Left hindlimb (tissue), 1 donor: ENCODE results near the gene RAB11FIP3.
"Not testable (repeated sequence)": the region's sequence is repeated elsewhere in the genome, so short reads cannot be mapped to it uniquely, and the experiment has no call there.

Experiments used
- DNase-seq: peaks from one replicate; pipeline ENCODE4 v3.0.0-alpha.2; 2018

The RAB11FIP3 gene

DNA sequence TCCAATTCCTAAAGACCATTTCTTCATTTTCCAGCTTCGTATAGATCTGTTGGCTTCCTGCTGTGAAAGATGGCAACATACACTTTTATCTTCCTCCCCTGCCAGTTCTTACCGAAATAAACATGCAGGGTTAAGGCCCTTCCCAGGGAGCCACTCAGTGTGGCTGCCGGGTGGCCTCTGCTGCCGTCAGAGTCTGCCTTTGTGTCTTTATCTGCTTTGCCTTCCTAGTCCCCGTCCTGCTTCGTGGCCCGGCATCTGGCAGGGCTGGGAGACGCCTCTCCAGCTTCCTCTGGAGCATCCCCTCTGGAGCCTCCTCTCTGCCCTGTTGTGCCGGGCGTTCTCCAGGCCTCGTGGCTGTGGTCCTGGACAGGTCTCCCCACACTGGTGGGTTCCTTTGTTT lies 71.8 kb downstream of the RAB11FIP3 start:
- no peak for DNase-seq

DNA sequence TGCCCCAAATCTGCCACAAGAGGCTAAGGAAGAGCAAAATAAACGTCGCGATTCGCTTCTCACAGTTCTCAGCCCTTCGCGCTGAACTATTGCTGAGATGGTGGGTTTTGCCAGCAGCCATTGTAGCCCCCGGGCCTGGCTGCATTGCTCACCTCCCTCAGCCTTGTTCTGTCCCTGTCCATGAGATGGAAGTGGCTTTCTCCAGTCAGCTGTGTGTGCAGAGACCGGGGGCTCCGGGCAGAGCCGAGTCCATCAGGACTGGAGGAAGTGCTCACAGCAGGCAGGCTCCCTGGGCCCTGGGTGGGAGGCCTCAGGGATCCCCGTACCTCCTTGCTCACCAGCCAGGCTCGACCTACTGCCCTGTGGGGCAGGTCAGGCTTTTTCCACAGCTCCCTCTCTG lies 74.5 kb downstream of the RAB11FIP3 start:
- DNase-seq = no peak

DNA sequence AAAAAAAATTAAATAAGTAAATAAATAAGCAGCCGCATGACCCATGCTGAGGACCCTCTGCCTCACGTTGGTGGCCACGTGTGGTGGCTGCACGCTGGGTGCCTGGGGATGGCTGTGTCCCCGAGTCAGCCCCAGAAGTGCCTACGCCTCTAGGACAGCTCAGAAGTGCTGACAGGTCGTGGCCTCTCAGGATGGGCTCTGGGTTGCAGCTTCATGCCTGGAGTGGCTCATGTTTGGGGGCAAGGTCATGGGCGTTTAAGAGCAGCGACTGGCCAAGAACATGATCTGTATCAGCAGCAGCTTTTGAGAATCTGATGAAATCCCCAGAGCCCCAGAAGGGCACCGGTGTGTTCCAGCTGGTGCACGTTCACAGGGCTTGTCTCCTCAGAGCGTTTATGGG lies 75.3 kb downstream of the RAB11FIP3 start:
- DNase-seq = no peak

DNA sequence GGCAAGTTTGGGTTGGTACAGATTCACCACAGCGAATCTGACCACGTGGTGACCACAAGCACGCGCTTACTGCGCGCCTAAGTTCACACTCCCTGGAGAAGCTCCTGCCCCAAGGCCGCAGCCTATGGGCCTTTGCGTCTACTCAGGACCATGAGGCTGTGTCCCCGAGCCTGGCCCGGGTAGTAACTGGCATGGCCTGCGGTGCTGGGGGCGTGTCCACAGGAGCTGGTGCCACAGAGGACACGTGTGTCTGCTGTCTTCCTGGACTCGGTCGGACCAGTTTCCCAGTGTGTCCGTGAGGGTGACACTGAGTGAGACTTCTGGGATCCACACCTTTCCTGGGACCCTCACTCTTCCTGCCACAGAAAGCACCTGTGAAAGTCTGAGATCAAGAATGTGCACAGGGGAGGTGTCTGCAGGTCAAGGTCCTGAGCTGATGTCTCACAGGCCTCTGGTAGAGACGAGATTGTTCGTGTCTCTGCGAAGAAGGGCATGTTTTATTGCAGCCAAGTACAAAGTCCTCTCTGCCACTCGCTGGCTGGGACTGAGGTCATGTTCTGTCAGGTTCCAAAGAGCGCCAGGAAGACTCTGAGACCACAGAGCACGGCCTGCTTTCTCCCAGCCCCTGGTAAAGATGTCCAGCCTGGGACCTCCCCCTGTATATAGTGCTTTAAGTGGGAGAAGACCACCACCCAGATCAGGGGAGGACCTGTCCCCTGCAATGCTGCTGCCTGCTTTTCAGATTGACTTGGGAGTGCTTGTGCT lies 76.9 kb downstream of the RAB11FIP3 start:
- no peak for DNase-seq

DNA sequence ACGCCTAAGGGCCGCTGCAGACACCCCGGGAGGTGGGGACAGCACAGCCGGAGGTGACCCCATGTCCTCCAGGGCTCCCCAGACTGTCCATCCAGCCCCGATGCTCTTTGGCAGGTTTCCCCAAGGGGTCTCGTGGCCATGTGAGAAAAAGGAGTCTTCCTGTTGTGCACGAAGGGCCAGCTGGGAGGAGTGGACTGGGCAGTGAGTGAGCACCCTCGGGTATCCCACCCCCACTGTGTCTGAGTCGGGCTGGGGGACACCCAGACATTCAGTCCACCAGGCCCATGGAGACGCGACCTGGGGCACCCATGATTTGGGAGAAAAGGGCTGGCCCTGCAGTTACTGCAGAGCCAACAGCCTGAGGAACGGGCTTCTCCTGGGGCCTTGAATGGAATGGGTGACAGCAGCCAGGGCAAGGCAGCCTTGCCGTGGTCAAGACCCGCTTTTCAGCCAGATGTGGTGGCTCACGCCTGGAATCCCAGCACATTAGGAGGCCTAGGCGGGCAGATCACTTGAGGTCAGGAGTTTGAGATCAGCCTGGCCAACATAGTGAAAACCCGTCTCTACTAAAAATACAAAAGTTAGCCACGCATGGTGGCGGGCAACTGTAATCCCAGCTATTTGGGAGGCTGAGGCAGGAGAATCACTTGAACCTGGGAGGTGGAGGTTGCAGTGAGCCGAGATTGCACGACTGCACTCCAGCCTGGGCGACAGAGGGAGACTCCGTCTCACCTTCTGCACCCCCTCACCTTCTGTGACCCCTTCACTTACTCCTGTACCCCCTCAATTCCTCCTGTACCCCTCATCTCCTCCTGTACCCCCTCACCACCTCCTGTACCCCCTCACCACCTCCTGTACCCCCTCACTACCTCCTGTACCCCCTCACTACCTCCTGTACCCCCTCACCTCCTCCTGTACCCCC lies 78.0 kb downstream of the RAB11FIP3 start:
- no peak for DNase-seq

DNA sequence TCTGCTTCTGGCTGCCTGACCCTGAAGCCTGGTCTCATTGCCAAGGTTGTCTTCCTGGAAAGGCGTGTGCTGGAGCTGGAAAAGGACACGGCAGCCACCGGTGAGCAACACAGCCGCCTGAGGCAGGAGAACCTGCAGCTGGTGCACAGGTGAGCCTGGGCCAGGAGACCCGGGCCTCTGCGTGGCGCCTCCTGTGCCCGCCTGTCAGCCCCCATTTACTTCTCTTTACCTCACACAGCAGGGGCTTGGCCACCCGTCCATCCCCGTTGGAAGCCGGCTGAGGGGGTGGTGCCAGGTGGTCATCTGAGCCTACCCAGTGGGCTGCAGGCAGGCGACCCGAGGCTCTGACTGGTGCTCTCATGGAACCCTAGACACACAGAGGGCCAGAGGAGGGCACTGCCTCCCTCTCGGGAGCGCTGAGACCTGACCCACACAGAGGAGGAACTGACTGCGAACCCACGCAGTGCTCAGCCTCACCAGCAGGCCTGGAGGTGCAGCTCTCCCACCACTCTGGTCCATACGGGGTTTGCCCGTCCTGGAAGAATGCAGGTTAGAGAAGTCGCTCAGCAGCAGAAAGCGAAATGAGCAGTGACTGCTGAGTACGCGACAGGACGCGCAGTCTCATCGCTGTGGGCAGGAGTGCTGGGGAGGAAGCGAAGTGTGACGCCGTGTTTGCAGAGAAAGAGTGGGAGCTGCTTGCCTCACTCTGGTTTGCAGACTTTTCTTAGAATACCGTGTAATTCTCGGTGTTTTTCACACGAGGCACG lies 80.2 kb downstream of the RAB11FIP3 start:
- no peak for DNase-seq

DNA sequence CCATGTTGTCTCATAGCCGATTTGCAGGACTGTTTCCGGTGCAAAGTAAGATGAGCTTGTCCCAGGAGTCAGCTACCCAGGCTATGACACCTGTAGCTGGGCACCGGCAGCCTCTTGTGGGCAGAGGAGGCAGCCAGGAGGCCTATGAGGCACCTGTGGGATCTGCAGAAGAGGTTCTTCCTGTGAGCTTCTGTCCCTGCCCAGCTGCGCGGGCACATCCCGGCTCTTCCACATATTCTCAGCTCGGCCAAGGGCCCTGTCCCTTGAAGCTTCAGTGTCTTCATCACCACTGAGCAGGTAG lies 80.7 kb downstream of the RAB11FIP3 start:
- no peak for DNase-seq

DNA sequence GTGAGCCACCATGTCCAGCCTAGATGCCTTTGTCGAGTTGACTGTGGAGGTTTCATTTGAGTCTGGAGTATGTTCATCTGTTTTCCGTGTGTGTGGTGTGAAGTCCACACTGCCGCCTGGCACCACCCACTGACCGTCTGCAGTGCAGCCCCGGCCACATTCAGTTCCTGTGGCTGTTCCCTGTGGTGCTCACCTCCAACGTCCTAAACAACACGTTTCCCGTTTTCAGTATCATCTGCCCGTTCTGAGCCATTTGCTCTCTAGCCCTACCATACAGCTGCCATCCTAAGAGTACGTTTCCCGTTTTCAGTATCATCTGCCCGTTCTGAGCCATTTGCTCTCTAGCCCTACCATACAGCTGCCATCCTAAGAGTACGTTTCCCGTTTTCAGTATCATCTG lies 82.1 kb downstream of the RAB11FIP3 start:
- not testable (repeated sequence) for DNase-seq

DNA sequence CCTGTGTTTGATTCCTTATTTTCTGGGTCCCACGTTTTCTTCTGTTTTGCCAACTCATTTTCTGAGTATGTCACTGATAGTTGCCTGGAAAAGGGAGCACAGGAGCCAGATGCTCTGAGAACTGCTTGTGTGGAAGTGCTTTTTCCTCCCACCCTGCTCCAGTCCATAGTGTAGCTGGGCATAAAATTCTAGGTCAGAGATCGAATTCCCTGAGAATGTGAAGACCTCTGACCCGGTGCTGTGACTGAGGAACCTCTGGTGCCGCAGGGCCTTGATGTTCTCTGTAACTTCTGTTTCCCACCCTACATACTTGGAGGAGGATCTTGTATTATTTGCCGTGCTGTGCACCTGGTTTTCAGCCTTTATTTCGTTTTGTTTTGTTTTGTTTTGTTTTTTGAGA lies 82.5 kb downstream of the RAB11FIP3 start:
- DNase-seq = no peak

DNA sequence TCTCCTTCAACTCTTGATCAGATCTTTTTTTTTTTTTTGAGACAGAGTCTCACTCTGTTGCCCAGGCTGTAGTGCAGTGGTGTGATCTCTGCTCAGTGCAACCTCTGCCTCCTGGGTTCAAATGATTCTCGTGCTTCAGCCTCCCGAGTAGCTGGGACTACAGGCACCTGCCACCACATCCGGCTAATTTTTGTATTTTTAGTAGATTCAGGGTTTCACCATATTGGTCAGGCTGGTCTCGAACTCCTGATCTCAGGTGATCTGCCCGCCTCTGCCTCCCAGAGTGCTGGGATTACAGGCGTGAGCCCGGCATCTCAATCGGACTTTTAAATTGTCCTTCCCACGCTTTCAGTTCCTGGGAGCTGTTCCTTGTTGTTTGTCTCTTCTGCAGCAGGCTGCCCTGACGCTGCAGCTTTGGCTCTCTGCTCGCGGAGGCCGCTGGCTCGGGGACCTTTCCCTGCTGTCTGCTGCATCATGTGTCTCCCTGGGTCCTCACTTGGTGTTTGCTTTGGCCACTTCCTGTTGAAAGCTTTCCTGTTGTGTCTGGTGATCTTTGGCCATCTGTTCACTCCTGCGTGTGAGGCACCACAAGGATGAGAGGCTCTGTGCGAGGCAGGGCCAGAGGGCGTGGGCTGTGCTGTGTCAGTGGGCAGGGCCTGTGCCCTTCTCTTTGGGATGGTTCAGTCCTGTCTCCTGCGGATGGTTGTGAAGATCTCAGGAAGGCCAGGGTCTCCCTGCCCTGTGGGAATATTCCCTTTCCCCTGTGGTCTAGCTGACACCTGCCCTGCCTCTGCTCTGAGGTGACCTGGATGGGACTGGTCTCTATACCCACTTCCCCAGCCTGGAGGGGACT lies 83.7 kb downstream of the RAB11FIP3 start:
- DNase-seq = no peak

DNA sequence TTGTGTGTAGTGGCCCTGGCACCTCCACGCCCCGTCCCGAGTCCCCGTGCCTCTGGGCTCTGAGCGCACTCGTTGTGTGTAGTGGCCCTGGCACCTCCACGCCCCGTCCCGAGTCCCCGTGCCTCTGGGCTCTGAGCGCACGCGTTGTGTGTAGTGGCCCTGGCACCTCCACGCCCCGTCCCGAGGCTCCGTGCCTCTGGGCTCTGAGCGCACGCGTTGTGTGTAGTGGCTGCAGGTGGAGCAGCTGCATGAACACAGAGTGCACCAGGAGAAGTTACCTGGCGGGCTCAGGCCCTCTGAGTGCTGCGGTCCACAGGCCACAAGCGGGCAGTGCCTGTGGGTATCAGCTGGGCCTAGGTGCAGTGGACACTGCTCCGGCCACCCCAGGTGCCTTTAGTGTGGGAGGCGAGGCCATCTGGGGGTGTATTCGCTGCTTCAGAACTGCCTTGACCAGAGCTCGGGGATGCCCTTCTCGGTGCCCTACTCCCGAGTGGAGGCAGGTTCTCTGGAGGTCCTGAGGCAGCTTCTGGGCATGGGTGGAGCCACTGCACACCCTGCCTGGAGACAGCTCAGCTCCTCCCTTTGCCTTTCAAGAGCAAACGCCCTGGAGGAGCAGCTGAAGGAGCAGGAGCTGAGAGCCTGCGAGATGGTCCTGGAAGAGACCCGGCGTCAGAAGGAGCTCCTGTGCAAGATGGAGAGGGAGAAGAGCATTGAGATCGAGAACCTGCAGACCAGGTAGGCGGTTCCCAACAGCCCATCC lies 84.8 kb downstream of the RAB11FIP3 start:
- DNase-seq = no peak

DNA sequence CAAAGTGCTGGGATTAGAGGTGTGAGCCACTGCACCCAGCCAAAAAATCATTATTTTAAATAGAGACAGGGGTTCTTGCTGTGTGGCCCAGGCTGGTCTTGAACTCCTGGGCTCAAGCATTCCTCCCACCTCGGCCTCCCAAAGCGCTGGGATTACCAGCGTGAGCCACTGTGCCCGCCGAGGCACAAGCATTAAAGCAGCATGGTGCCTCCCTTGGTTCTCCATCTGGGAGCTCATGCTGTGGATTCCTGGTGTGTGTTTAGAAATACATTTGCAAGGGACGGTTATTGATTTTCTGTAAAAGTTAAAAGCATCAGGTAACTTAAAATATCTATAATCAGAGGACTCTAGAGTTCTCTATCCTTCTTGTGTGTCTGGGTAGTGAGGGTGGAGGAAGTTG lies 87.4 kb downstream of the RAB11FIP3 start:
- no peak for DNase-seq

DNA sequence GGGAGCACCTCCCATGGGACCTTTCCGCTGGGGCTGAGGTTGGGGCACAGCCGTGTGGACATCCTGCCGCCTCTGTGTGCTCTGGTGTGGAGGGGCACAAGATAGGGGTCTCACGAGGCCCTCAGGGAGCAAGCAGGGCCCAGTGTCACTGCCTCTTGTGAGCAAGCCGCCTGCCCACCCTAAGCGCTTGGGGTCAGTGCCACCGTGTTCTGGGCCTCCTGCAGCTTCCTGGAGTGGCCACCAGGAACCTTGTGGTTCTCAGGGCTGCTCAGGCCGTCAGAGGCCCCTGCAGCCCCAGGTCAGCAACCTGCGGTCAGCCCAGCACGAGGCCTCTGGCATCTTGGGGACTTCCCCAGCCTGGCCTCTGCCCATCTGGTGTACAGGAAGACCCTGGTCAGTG lies 88.5 kb downstream of the RAB11FIP3 start:
- DNase-seq = no peak

DNA sequence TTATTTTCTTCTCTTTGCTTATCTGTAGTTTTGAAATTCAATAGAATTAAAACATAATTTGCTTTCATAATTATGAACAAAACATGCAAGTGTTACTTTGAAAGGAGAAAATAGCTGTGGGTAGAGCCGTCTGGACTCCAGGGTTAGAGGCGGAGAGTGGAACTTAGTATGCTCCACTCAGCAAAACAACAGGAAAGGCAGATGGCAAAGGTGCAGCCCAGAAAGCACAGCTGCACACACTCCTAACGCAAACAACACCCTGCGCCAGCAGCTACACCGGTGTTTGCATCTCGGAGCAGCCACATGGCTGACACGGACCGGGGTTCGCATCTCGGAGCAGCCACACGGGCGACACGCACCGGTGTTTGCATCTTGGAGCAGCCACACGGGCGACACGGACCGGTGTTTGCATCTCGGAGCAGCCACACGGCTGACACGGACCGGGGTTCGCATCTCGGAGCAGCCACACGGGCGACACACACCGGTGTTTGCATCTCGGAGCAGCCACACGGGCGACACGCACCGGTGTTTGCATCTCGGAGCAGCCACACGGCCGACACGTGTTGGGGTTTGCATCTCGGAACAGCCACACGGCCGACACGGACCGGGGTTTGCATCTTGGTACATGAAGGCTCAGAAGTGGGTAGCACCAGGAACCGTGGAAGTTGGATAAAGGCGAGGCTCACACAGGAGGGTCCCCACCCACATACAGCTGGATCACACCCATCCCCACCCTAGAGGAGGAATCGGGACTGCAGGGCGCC lies 89.9 kb downstream of the RAB11FIP3 start:
- DNase-seq = no peak

DNA sequence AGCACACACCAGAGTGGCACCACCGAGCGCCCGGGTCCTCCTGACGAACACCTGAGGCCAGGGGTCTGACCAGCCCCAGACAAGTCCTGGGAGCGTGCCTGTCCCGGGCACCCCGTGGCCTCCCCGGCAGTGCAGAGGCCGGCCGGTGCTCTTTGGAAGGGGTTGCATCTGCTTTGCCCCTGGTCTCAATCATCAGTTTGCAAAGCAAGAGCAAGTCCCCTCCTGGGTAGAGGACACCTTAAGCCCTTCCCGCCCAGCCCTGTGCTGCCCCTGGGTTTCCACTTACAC lies 90.4 kb downstream of the RAB11FIP3 start:
- DNase-seq = no peak

DNA sequence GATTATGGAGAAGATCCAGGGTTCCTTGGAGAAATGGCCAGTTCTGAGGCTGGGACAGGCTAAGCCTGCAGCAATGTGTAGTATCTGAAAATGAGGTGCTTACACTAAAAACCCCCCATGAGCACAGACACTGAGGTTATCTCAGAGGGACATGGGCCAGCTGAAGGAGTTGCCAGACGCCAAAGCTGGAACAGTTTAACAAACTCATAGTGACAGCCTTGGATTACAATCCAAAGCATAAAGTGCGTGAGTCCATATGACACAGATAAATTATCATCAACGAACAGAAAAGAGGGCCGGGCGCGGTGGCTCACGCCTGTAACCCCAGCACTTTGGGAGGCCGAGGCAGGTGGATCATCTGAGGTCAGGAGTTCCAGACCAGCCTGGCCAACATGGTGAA lies 90.9 kb downstream of the RAB11FIP3 start:
- no peak for DNase-seq

DNA sequence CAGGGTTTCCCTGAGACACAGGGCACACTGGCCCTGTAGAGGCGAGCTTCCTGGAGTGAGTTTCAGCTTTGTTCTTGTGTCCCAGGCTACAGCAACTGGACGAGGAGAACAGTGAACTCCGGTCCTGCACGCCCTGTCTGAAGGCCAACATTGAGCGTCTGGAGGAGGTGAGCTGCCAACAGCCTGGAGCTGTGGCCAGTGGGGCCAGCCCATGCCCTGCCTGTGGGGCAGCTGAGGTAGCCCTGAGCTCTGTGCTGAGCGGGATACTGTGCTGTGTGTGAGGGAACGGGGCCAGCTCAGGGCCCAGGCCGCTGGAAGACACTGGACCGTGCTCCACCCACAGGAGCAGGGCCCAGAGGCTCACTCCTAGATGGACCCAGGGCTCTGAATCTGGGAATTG lies 93.4 kb downstream of the RAB11FIP3 start:
- no peak for DNase-seq

DNA sequence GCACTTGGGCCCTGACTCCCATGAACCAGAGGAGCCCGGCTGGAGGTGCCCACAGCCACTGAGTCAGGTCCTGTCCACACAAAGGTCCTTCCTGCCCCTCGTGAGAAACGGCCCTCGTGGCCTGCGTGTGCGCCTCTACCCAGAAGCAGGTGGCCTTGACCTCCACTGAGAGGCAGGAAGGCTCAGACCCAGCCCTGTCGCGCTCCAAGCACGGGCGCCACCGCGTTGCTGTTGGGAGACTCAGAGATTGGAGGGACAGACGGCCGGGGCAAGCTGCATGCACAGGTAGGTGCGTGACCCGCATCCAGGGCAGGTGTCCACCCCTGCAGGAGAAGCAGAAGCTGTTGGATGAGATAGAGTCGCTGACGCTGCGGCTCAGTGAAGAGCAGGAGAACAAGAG lies 94.0 kb downstream of the RAB11FIP3 start:
- DNase-seq = no peak

DNA sequence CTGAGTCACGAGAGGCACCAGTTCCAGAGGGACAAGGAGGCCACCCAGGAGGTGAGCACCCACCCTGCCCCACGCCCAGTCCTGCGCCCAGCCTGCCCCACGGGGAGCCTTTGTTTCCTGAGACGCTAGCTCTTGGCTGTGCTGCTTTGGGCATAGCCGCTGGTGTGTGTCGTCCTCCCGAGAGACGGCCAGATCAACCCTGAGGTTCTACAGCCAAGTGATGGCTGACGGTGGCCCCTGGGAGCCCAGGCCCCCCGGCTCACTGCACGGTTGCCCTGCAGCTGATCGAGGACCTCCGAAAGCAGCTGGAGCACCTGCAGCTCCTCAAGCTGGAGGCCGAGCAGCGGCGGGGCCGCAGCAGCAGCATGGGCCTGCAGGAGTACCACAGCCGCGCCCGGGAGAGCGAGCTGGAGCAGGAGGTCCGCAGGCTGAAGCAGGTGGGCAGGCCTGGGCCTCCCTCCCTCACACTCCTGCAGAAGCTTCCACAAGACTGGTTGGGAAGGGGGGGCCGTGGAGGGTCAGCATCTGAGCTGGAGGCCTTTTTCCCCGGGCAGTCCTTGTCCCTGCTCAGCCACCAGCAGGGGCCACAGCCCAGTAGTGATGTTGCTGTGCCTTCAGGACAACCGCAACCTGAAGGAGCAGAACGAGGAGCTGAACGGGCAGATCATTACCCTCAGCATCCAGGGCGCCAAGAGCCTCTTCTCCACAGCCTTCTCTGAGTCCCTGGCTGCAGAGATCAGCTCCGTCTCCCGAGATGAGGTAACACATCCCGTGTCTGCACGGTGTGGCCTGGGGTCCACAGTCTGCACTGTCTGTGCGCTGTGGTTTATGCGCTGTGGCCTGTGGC lies 94.6 kb downstream of the RAB11FIP3 start:
- DNase-seq = no peak

DNA sequence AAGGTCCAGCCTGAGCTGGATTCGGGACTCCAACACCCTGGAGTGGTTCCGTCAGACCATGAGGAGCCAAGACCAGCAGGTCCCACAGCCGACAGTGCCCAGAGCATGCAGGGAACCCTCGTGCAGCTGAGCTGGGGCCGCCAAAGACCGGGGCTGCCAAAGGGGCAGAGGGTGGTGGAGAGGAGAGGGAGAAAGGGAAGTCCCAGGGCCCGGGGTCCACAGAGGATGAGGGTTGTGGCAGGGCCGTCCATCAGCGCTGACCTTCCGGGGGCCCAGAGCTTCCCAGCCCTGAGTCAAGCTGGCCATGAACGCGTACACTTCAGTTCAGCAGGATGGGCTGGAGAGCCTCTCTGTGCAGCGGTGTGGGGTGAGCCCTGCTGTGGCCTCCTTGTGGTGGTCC lies 95.4 kb downstream of the RAB11FIP3 start:
- no peak for DNase-seq
